GM13976 (cell line): ENCODE data around the gene PITPNM1.
A peak's percentile ranks its signal among the peaks of the same experiment; 100 is the strongest.

Experiments used
- DNase-seq: peaks from one replicate; pipeline ENCODE4 v3.0.0; 2012; ENCODE audit warnings: low spot score
- CTCF ChIP-seq: IDR thresholded peaks from 2 replicates; pipeline ENCODE4 v1.5.1; 2012; ENCODE audit warnings: borderline replicate concordance, mild to moderate bottlenecking; ENCODE audit not compliant: insufficient read depth; ENCODE audit errors: extremely low read depth, missing control alignments, control extremely low read depth
- in situ Hi-C: fragments of 300-500 bp; cut with MboI; formaldehyde crosslinking; loops from one replicate; pipeline ENCODE4 v1.12.0; 2022; ENCODE audit warnings: low sequenced_read_pairs, mixed read lengths, inconsistent platforms; ENCODE audit not compliant: unreplicated experiment

The PITPNM1 gene

GRCh38 chr11:67504005-67504949 lies 886 bp downstream of the PITPNM1 start:
- in situ Hi-C loops: loop anchor here (10.0 kb wide), 1 partner anchor 119 kb away; no protein-coding TSS in a partner anchor
- TF ChIP-seq CTCF: no peak
- DNase-seq: peak; percentile 72

- in situ Hi-C loops: loop anchor here (10.0 kb wide), 1 partner anchor 119 kb away; no protein-coding TSS in a partner anchor
- DNase-seq: no peak
Observed at GRCh38 chr11:67503119-67504004, 1.8 kb downstream of the PITPNM1 start.

GRCh38 chr11:67502328-67502979 lies 2.7 kb downstream of the PITPNM1 start:
- DNase-seq: no peak
- in situ Hi-C loops: loop anchor here (10.0 kb wide), 1 partner anchor 118 kb away; no protein-coding TSS in a partner anchor
- no peak for TF ChIP-seq CTCF

More at GRCh38 chr11:67503119-67504004, 1.8 kb downstream of the PITPNM1 start:
- TF ChIP-seq CTCF: no peak

- no peak for DNase-seq
Observed at GRCh38 chr11:67501854-67502253, 3.3 kb downstream of the PITPNM1 start.

GRCh38 chr11:67500831-67501715 lies 4.1 kb downstream of the PITPNM1 start:
- DNase-seq: no peak
- TF ChIP-seq CTCF: no peak
- in situ Hi-C loops: loop anchor here (10.0 kb wide), 1 partner anchor 116 kb away; no protein-coding TSS in a partner anchor

More at GRCh38 chr11:67501854-67502253, 3.3 kb downstream of the PITPNM1 start:
- no peak for TF ChIP-seq CTCF
- in situ Hi-C loops: loop anchor here (10.0 kb wide), 1 partner anchor 117 kb away; no protein-coding TSS in a partner anchor

GRCh38 chr11:67500484-67500821 lies 4.7 kb downstream of the PITPNM1 start:
- DNase-seq: no peak
- no peak for TF ChIP-seq CTCF
- in situ Hi-C loops: loop anchor here (10.0 kb wide), 1 partner anchor 116 kb away; no protein-coding TSS in a partner anchor
